GM12872 (cell line): Measurements from ENCODE around the gene RNF26.

Experiments used
- CTCF ChIP-seq: IDR thresholded peaks from 3 replicates; pipeline ENCODE4 v1.5.1; 2011; ENCODE audit warnings: low read depth, mild to moderate bottlenecking, low read length, moderate library complexity; ENCODE audit not compliant: insufficient read depth

The RNF26 gene

GRCh38 chr11:119307974-119308373 is 26.4 kb upstream of the RNF26 start:
- TF ChIP-seq CTCF = no peak

GRCh38 chr11:119309411-119309810 is 24.9 kb upstream of the RNF26 start:
- no peak for TF ChIP-seq CTCF

GRCh38 chr11:119309953-119310681 is 24.2 kb upstream of the RNF26 start:
- no peak for TF ChIP-seq CTCF

- TF ChIP-seq CTCF = no peak
These were observed 23.7 kb upstream of the RNF26 start for GRCh38 chr11:119310682-119311052.

- TF ChIP-seq CTCF = no peak
These were observed 19.6 kb upstream of the RNF26 start for GRCh38 chr11:119314726-119315125.

- TF ChIP-seq CTCF = peak; percentile 35; the same call in 1 of the 3 replicates
These were observed 19.0 kb upstream of the RNF26 start for GRCh38 chr11:119315131-119316015.

- TF ChIP-seq CTCF = no peak
These were observed 18.2 kb upstream of the RNF26 start for GRCh38 chr11:119316016-119316728.
